ENCODE measurements around the gene TMEM150B.

Gene TMEM150B

DNA sequence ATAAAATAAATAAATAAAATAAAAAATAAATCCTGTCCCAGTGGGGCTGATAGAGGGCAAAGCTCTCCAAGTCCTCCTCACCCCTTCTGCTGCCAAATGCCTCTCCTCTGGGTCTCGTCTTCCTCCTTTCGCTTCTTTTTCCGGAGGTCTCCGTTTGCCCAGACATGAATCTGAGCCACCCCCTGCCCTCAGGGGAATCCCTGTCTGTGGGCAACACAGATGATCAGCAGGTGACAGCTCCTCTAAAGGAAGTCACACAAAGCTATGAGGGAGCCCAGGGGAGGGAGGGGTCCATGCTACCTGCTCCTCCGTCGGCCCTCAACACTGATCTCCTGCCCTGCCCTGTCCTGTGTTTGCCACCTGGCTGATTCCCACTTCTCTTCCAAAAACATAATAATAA, 479 bp downstream of the TMEM150B start:
- no peak overlapping the region for H3K27ac ChIP-seq
- TF ChIP-seq, protein P1, sequence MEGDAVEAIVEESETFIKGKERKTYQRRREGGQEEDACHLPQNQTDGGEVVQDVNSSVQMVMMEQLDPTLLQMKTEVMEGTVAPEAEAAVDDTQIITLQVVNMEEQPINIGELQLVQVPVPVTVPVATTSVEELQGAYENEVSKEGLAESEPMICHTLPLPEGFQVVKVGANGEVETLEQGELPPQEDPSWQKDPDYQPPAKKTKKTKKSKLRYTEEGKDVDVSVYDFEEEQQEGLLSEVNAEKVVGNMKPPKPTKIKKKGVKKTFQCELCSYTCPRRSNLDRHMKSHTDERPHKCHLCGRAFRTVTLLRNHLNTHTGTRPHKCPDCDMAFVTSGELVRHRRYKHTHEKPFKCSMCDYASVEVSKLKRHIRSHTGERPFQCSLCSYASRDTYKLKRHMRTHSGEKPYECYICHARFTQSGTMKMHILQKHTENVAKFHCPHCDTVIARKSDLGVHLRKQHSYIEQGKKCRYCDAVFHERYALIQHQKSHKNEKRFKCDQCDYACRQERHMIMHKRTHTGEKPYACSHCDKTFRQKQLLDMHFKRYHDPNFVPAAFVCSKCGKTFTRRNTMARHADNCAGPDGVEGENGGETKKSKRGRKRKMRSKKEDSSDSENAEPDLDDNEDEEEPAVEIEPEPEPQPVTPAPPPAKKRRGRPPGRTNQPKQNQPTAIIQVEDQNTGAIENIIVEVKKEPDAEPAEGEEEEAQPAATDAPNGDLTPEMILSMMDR (conservative IDR thresholded peaks at IDR 0.05), result no peak

DNA sequence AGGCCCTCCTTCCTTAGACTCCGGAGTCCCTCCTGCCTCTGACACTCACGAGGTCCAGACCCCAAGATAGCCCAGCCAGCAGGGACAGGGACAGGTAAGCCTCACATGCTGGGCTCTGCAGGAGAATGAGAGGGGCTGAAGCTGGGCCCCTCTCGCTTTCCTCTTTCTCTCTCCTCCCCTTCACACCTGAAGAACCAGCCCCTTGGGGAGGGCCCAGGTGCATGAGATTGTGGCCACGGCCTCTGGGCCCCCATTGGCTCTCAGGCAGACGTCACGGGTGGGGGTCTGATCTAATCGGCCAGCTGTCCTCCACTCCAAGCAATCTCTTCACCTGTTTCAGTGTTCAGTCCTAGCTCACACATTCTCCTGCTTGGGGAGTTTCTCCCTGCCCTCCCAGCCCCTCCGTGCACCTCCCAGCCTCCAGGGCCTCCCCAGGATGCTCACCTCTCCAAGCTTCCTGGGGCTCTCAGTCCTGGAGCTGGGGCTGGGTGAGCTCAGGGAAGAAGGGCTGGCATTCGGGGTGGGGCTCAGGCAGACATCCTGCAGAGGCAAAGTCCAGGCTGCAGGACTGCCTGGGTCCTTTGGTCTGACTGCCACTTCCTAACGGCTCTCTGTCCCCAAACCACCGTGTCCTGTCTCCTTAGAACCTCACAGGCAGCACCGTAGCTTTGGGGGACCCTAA, 2.8 kb downstream of the TMEM150B start:
- H3K27ac ChIP-seq, result no peak overlapping the region
- TF ChIP-seq, protein P1 (conservative IDR thresholded peaks at IDR 0.05), result no peak

DNA sequence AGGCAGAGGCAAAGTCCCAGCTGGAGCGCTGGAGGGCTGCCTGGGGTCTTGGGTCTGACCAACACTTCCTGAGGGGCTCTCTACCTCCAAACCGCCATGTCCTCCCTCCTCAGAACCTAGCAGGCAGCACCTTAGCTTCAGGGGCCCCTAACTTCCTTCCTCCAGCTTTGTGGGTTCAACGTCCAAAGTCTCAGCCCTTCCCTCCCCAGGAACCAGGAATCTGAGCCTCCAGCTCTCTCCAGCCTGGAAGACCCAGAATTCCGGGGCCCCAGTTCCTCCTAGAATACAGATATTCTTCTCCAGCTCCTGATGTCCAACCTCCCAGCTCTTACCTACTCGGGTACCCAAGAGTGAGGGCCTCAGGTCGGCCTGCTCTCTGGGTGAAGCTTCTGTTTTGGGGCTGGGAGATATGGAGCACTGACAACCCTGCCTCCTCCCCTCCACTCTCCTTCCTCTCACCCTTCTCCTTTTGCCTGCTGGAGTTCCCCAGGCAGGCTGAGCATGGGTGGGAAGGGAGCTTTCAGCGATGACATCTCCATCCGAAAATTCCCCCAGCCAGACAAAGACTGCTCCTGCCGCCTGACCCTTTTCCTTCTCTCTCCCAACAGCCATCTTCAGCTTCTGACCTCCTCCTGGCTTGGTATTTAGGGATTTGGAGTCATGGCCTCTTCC, 3.5 kb downstream of the TMEM150B start:
- TF ChIP-seq, protein P1 (conservative IDR thresholded peaks at IDR 0.05), result no peak
- H3K27ac ChIP-seq, result no peak overlapping the region

DNA sequence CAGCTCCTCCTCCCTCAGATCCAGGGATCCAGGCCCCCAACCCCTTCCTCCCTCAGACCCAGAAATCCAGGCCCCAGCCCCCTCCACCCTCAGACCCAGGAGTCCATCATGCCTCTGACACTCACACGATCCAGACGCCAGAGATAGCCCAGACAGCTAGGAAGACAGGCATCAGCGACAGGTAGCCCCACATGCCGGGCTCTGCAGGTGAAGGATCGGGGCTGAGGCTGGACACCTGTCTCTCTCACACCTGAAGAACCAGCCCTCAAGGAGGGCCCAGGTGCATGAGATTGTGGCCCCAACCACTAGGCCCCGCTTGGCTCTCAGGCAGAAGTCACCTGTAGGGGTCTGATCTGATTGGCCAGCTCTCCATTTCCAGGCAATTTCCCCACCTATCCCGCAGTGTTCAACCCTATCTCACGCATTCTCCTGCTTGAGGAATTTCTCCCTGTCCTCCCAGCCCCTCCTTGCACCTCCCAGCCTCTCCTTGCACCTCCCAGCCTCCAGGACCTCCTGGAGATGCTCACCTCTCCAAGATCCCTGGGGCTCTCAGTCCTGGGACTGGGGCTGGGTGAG, 4.2 kb downstream of the TMEM150B start:
- TF ChIP-seq, protein P1 (conservative IDR thresholded peaks at IDR 0.05), result no peak
- no peak overlapping the region for H3K27ac ChIP-seq

DNA sequence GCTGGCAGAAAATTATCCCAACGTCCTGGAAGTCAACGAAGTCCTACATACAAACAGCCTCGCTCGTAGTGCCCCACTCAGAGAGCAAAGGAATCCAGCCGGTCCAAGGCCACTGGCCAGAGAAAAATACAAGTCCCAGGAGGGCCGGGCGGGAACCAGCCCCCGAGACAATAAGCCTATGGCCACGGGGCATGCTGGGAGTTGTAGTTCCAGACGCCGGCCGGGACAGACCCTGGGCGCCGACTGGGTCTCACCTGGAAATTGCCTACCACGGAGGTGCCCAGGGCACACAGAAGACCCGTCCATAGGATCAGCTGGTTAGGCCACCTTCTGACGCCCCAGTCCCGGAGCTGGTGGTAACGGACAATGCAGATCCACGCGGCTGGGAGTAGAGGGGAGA, 5.4 kb downstream of the TMEM150B start:
- H3K27ac ChIP-seq, result no peak overlapping the region
- TF ChIP-seq, protein P1 (conservative IDR thresholded peaks at IDR 0.05), result no peak

DNA sequence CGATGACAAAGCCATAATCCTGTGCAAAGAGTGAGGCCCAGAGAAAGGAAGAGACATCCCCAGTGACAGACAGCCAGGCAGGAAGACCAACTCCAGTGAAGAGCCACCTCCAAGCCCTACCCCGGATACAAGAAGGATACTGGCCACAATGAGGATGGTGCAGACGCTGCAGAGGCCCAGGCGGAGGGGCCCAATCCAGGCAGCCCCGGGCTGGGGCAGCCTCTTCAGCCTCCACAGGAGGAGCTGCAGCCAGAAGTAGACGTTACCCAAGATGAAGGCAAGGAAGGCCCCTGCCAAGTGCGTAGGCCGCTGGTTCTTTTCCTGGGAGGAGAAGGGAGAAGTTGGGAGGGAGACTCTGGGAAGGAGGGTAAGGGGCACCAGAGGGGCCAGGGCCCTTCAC, 8.5 kb downstream of the TMEM150B start:
- no peak overlapping the region for H3K27ac ChIP-seq
- TF ChIP-seq, protein P1 (conservative IDR thresholded peaks at IDR 0.05), result no peak

DNA sequence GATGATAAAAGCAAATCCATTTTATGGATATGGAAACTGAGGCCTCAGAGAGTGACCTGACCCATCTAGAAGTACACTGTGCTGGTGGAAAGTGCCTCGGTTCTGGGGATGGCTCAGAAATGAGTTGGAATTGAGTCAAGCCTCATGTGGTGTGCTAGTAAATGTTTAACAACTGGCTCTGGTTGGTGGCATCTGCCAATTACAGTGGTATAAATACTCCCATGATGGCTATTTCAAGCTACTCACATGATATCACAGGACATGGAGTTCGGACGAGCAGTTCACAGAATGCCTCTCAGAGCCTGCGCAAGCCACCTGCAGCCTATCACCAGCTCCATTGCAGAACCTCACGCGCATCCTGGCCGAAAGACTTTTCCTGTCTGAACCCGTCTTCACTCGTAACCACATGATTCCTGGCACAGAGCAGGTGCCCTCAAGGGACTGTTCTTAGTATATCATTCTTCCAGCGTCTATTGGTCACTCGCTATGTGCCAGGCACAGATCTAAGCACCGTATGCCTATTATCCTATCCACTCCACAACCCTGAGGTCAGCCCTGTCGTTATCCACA, 9.1 kb downstream of the TMEM150B start:
- H3K27ac ChIP-seq, result no peak overlapping the region
- TF ChIP-seq, protein P1 (conservative IDR thresholded peaks at IDR 0.05), result no peak

Data from VCaP (cell line).